HL-60 (cell line): ENCODE measurements around the gene CFAP69.

Experiments used
- GABPA ChIP-seq: IDR thresholded peaks from 2 replicates; pipeline ENCODE4 v1.6.1; 2012; ENCODE audit warnings: low read depth
- TF ChIP-seq, protein P1 (sequence below): IDR thresholded peaks from one replicate; pipeline ENCODE4 v1.5.1; 2011; ENCODE audit warnings: low read length, control low read depth, inconsistent platforms; ENCODE audit not compliant: insufficient read depth

DNA sequence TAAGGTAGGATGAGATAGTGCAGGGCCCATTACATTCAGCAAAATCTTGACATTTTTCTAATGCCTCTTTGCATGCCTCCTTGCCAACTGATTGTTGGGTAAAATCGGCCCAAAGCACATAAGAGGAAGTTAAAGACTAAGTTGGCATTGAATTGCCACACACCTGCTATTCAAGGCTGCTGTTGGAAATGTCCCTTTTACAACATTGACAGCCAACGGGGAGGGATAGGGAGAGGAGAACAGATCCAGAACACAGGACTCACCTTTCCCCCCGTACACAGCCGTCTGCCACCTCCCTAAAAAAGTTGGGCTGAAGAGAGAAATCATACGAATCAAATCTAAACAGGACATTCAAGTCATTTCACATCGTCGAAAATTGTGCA is 75.4 kb downstream of the CFAP69 start:
- no peak for TF ChIP-seq GABPA
- TF ChIP-seq, protein P1, sequence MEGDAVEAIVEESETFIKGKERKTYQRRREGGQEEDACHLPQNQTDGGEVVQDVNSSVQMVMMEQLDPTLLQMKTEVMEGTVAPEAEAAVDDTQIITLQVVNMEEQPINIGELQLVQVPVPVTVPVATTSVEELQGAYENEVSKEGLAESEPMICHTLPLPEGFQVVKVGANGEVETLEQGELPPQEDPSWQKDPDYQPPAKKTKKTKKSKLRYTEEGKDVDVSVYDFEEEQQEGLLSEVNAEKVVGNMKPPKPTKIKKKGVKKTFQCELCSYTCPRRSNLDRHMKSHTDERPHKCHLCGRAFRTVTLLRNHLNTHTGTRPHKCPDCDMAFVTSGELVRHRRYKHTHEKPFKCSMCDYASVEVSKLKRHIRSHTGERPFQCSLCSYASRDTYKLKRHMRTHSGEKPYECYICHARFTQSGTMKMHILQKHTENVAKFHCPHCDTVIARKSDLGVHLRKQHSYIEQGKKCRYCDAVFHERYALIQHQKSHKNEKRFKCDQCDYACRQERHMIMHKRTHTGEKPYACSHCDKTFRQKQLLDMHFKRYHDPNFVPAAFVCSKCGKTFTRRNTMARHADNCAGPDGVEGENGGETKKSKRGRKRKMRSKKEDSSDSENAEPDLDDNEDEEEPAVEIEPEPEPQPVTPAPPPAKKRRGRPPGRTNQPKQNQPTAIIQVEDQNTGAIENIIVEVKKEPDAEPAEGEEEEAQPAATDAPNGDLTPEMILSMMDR, result no peak
